Raji (cell line): ENCODE results near the gene HOXD9.

ENCODE experiments used
- POLR2A ChIP-seq: IDR thresholded peaks from 2 replicates; pipeline ENCODE4 v1.6.1; 2011; ENCODE audit warnings: low read depth, low read length, control low read depth; ENCODE audit not compliant: insufficient read depth

HOXD9 gene

GRCh38 chr2:176161825-176162626 is 39.5 kb downstream of the HOXD9 start:
- TF ChIP-seq POLR2A: no peak

DNA sequence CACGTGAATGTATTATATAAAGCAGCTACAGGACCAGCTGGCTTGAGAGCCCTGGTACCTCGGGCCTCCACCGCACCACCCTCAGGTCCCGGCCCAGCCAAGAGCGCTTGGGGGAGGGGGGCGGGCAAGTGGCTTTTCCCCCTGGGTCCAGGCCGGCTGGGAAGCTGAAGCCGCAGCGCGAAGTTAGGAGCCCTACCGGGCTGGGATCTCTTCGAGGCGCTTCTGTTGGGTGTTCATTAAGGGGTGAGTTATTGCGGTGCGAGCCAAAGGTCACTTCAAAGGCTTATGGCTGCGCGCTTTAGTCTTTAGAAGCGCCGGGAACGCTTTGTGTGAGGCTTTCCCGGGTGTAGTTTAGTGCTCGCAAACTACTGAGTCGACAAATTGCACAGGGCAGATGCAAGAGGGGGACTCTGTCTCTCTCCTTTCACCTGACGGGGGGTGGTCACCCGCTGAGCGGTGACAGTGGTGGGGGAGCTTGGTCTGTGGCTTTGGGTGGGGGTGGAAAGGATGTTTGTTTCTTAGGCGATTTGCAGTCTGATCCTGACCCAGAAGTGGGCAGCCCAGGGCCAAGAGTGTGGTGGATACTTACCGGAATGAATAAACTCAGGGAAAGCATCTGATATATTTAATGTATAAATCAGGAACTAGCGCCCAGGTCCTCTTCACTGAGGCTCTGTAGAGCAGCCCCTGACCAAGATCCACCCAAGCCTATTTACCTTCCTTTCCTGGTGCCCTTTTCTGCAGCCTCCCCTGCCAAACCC is 40.6 kb downstream of the HOXD9 start:
- no peak for TF ChIP-seq POLR2A

DNA sequence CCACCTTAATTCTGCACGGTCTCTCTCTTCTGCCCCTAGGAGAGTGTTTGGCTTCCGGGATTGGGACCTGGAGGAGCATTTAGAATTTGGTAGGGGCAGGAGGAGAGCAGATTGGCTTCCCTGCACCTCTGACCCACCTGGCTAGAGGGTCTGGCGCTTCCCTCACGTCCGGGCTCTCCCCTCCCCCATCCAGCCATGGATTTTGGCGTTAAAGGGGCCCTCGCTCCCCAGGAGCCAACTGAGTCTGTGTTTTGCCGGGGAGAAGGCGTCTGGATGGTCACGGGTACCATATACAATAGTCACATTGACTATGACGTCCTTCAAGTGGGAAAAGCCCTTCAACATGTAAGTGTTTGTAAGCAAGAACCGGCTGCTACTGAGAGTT is 41.1 kb downstream of the HOXD9 start:
- TF ChIP-seq POLR2A: no peak

- TF ChIP-seq POLR2A: no peak
These were observed 41.7 kb downstream of the HOXD9 start for GRCh38 chr2:176164201-176164600.

GRCh38 chr2:176164611-176165369 is 42.3 kb downstream of the HOXD9 start:
- no peak for TF ChIP-seq POLR2A

DNA sequence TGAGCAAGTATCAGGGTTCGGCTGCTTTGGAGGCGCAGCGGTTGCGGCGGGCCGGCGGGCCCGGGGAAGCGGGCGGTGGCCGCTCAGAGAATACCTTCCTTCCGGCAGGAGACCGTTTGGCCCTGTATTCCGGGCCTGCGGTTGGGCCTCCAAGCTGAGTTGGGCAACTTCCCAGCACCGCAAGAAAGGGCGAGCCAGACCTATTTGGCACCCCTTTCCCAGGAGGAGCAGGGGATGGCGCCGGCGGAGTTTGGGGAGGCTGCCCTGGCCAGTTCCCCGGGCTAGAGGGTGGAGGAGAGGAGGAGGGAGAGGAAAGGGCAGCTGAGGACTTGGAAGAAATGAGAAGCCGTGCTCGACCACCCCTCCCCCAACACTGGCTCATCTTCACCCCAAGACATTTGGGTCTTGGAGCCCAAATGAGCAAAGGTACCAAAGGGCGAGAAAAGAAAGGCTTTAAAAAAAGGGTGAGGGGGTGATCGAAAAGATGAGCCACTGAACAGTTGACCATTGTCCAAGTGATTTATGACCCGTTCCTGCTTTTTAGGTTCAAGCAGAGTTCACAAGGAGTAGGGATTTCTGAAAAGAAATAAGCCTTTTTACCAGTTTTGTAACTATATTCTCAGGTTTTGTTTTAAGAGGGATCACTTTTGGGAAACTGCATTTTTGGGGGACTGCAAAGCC is 43.0 kb downstream of the HOXD9 start:
- TF ChIP-seq POLR2A: no peak

DNA sequence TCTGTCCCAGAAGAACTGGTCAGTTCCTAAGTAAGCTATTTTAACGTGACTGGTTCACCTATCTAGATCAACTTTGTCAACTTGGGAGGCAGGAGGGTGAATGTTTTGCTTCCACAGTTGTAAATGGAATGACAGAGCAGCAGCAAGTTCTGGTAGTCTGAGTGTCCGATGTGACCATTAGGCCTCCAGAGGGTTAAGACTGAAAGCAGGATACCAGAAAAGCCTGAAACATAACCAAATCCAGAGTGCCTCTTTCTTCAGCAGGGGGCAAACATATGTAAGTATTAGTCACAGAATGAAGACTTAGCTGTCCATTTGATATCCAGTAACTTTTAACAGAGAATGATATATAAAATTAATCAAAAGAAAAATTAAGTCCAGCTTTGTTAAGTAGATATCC is 43.8 kb downstream of the HOXD9 start:
- TF ChIP-seq POLR2A: no peak

GRCh38 chr2:176167398-176167797 is 44.9 kb downstream of the HOXD9 start:
- no peak for TF ChIP-seq POLR2A

GRCh38 chr2:176169181-176169580 is 46.7 kb downstream of the HOXD9 start:
- TF ChIP-seq POLR2A: no peak

- no peak for TF ChIP-seq POLR2A
These were observed 47.2 kb downstream of the HOXD9 start for GRCh38 chr2:176169711-176170110.

DNA sequence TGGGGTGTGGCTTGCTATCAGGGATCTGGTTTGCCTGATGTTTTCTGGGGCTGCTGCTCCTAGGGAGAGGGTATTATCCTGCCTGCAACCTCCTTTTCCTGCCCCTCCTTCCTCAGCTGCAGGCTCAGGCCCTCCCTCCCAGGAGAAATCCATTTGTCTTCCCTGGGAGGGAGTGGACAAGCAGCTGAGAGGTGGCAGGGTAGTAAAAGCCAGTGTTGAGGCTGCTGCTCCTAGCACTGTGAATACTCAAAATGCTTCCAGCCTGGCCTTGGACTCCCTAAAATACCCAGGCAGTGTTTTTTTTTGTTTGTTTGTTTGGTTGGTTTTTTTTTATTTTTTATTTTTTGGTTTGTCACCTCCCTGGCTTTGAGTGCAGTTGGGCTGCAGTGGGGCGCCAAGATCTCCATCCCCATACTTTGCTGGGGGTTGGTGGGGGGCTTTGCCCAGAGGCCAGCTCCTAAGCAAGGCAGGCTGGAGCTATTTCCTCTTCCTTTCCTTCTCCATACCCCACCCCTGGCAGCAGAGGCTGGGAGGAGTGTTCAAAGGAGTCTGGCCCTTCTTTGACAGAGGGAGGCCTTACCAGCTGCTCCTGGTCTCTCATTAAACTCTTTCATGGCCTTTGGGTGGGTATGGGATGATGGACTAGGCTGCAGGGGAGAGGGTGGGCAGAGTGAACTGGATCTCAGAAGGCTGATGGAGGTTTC is 48.2 kb downstream of the HOXD9 start:
- no peak for TF ChIP-seq POLR2A

DNA sequence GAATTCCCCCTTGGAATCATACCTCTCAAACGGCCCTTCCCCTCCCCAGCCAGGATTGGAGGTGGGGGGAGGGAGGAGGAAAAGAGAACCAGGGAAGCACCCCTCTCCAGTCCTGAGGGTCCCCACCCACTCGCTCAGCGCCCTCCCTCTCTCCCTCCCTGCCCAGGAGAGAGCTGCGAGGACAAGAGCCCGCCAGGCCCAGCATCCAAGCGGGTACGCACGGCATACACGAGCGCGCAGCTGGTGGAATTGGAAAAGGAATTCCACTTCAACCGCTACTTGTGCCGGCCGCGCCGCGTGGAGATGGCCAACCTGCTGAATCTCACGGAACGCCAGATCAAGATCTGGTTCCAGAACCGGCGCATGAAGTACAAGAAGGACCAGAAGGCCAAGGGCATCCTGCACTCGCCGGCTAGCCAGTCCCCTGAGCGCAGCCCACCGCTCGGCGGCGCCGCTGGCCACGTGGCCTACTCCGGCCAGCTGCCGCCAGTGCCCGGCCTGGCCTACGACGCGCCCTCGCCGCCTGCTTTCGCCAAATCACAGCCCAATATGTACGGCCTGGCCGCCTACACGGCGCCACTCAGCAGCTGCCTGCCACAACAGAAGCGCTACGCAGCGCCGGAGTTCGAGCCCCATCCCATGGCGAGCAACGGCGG is 49.0 kb downstream of the HOXD9 start:
- TF ChIP-seq POLR2A: no peak

GRCh38 chr2:176172007-176172894 is 49.7 kb downstream of the HOXD9 start:
- no peak for TF ChIP-seq POLR2A
